GM18505 (cell line): ENCODE data around the gene OR6K3.
"Not testable (repeated sequence)": the region's sequence is repeated elsewhere in the genome, so short reads cannot be mapped to it uniquely, and the experiment has no call there.

Experiments used
- ATAC-seq: cut with Tn5 transposase; IDR thresholded peaks from one replicate; pipeline ENCODE4 v1.9.1; 2021; ENCODE audit not compliant: unreplicated experiment
- POLR2A ChIP-seq: IDR thresholded peaks from 4 replicates; pipeline ENCODE4 v1.6.1; 2011; ENCODE audit warnings: borderline replicate concordance; ENCODE audit not compliant: insufficient read depth, insufficient read length; ENCODE audit errors: extremely low read depth

The OR6K3 gene

DNA sequence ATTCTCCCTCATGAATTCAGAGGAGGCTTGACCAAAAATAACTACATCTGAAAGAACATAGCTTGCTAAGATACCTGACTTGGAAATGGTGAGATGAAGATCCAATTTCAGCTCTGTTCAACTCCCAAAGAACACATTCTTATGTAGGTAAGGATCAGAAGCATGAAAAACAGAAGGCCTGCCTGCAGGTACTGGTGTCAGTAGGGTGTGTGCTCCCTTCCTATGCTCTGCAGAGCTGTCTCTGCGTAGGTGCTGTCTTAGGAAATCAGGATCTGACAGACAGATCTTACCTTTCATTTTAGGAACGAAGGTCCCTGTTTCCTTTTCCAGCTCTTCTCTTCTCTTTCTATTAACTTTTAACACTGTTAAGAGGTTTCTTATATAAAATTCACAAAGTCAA lies 14.4 kb downstream of the OR6K3 start:
- no peak for TF ChIP-seq POLR2A
- ATAC-seq, result no peak

DNA sequence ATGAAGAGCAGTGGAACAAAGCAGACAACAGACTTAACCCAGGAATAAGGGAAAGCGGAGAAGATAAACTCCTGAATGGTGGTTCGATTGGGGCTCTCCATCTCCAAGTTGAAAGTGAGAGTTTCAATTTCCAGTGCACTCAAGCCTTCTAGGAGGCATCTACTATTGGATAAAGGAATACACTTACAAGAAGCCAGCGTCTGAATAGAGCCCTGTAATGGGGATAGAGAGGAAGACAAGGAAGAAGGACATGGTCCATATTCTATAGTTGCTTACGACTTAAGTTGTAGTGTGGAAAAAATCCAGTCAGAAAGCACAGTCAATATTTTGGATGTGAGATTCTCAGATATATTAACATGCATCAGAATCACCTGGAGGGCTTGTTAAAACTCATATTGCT lies 20.0 kb downstream of the OR6K3 start, which contains the start of gene OR6K2:
Gene OR6K2, minus strand, starts transcription at position 101 of the 400 bp plus-strand sequence. Its CDS starts 0 bp downstream, at position 101.
- TF ChIP-seq POLR2A, result no peak
- no peak for ATAC-seq

DNA sequence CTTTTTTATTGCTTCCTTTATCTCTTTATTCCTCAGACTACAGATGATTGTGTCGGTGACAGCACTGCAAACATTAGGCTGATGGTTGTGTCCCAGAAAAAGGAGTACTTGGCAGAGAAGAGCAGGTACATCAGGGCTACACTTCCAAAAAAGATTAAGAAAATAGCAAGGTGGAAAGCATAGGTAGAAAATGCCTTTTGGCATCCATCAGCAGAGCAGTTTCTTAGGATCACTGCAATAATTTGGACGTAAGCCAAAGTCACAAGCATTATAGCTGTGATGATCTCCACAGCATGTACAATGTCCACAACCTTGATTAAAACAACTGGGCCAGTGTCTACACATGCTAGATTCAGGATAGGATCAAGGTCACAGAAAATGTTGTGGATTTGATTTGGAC lies 25.9 kb downstream of the OR6K3 start:
- no peak for ATAC-seq

DNA sequence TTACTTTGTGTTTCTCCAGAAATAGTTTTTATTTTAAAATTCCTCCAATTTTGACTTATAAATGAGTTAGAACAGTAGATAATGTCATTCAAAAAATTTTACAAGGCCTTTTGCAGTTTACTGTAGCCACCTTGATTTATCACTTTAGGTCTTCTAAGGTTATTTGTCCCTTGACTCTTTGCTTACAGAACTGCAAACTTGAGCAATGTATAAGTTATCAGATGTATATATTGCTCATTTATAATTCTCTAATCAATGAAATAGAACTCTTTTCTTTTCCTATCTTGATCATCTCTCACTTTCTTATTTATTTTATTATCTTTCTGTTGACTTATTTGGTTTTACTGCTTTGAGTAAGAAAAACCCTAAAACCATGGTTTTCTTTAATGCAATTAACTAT lies 28.2 kb downstream of the OR6K3 start:
- no peak for TF ChIP-seq POLR2A
- ATAC-seq, result no peak

More for the DNA sequence above, 25.9 kb downstream of the OR6K3 start:
- TF ChIP-seq POLR2A, result no peak

DNA sequence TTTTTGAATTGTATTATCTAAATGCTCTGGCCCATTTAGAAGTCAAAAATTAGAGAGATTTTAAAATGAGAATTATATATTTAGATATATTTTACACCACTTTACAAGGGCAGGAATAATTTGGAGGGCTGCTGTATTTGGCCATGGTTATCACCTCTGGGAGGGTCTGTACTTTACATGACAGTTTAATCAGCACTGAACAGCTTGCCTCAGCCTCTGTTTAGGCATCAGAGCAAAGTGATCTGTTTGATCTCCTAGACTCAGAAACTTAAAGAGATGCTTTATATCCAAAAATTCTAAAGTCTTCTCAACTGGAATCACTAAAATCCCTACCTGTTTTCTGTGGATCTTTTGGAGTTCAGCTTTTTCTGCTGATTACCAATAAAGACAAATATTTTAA lies 28.6 kb downstream of the OR6K3 start:
- no peak for ATAC-seq
- no peak for TF ChIP-seq POLR2A

DNA sequence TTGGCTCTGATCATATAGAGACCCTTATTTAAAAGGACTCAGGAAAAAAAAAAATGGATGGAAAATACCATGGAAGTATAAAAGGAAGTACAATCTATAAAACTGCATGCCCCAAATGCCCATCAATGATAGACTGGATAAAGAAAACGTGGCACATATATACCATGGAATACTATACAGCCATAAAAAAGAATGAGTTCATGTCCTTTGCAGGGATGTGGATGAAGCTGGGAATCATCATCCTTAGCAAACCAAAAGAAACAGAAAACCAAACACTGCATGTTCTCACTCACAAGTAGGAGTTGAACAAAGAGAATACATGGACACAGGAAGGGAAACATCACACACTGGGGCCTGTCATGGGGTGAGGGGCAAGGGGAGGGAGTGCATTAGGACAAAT lies 29.4 kb downstream of the OR6K3 start:
- ATAC-seq, result not testable (repeated sequence)

DNA sequence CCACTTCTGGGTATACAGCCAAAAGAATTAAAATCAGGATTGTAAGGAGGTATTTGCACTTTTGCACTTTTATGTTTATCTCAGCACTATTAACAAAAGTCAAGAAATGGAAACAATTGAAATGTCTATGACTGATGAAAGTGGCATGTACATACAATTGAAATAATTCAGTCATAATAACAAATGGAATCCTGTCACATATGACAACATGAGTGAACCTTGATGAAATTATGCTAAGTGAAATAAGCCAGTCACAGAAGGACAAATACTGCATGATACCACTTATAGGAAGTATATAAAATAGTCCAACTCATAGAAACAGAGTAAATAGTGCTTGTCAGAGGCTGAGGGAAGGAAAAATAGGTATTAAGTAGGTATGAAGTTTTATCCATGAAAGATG lies 30.6 kb downstream of the OR6K3 start:
- TF ChIP-seq POLR2A, result no peak
- no peak for ATAC-seq

DNA sequence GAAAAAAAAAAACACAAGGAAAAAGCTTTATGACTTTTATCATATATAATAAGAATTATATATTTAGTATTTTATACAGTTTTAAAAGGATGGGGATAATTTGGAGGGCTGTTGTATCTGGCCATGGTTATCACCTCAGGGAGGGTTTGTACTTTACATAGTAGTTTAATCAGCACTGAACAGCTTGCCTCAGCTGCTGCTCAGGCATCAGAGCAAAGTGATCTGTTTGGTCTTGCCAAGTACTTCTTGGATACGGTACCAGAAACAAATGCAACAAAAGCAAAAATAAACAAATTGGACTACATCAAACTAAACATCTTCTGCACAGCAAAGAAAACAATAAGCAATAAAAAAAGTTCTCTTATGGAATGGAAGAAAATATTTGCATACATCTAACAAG lies 31.4 kb downstream of the OR6K3 start:
- no peak for TF ChIP-seq POLR2A
- ATAC-seq, result no peak

DNA sequence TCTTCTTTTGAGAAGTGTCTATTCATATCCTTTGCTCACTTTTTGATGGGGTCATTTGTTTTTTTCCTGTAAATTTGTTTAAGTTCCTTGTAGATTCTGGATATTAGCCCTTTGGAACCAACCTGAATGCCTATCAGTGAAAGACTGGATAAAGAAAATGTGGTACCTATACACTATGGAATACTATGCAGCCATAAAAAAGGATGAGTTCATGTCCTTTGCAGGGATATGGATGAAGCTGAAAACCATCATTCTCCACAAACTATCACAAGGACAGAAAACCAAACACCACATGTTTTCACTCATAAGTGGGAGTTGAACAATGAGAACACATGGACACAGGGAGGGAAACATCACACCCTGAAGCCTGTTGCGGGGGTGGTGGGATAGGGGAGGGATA lies 32.2 kb downstream of the OR6K3 start:
- ATAC-seq, result not testable (repeated sequence)

DNA sequence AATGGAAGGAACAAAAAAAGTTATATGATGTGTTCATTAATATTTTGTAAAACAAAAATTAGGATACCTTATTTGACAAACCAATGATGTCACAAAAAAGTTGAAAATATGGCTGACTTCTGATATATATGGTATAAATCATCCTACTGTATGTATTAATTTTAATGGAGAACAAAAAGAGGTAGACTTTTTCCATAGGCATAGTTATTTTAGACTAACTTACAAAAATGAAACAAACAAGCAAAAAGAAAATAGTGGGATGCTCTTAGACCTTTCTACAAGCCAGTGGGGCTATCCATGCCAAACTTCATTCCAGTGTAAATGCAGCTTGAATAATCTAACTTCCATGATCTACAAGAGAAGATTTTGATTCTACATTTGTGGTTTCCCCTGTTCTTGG lies 33.5 kb downstream of the OR6K3 start:
- no peak for ATAC-seq
- TF ChIP-seq POLR2A, result no peak

DNA sequence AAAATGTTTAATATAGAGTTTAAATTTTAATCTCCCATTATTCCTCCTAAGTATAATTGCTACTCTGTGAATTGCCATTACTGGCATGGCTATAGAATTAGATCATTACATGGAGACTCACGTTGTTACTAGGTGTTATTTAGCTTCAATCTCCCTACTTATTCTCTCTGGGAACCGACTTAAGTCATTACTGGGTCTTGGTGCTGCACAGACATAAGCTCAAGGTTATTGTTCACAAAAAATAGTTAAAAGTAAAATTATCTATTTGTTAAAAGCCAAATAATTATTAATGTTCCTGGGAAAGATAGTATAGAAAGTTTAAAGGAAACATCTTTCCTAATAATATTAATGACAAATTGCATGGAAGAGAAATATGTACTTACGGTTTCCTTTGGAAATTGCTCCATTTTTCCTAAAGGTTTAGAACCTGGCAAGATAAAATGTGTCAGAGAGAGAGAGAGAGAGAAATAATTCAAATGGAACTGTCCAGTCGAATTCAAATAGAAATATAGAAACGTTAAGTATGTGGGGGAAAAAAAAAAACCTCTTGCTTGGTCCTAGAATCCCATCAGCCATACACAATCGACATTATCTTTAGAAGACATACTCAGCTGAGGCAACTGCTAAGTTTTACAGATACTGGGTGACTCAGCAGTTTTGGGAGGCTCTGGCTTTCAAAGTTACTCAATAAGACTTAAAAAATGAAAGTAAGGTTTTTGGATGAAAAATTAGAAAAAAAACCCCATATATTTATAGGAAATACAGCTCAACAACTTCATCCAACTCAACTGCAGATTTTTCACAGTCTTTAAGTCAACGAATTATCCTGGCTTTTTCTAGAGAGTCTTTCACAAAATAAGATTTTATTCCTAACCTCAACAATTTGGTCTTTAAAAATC lies 34.2 kb downstream of the OR6K3 start, which contains the start of gene SPTA1:
Gene SPTA1, minus strand, starts transcription at position 605 of the 899 bp plus-strand sequence. Its CDS starts 198 bp downstream, at position 407.
- TF ChIP-seq POLR2A, result no peak
- no peak for ATAC-seq

DNA sequence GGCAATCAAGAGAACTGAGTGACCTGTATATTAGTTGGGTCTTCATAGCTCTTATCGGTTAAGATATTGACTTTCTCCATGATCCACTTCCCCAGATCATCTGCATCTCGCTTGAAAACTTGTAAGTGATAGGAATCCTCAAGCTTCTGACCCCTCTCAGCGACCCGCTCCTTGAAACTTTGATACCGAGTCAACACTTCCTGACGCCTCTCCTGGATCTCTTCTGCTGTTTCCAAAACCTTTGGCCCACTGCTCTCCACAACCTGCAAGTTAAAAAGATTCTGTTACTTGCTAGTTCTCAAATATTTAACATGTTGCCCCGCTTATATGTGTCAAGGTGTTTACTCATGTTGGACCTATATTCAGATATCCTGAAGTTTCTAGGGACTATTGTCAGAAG lies 35.4 kb downstream of the OR6K3 start:
- no peak for TF ChIP-seq POLR2A
- no peak for ATAC-seq

DNA sequence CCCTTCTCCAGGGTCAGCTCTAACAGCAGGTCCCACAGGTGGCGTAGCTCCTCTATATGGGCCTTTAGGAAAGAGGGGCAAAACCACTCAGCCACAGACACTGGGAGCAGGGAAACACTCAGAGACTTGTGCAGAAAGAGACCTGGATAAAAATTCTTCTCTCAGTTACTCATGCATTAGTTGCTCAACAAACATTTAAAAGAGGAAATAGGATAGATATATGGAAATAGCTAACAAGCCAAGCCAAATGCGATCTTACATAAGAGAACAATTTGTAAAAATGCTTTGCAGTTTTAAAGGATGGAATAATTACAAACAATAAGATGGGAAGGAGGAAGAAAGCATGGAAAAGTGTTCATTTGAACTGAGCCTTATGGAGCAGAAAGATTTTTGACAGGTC lies 38.9 kb downstream of the OR6K3 start:
- TF ChIP-seq POLR2A, result no peak
- no peak for ATAC-seq

DNA sequence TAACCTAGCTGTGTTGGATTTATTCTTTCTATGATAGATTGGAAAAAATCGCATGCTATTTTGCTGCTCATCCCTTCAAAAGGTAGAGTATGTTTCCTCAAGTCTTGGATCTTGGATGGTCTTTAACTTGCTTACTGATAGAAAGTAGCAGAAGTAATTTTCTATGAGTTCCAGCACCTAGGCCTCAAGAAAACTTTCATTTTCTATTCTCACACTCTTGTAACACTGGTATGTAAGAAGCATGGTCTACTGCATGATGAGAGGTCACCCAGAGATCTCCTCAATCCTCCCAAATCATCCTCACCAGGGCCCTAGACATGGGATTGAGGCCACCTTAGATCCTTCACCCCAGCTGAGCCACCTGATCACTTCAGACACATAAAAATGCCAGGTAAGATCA lies 41.2 kb downstream of the OR6K3 start:
- no peak for TF ChIP-seq POLR2A
- no peak for ATAC-seq
